Urinary bladder (tissue), 4 donors: Measurements from ENCODE around the gene EPHB2. TPM values are rescaled to one million over a fixed set of nuclear protein-coding genes. Genes with fewer than 3 reads are reported as not detected.
"Not testable (repeated sequence)": the region's sequence is repeated elsewhere in the genome, so short reads cannot be mapped to it uniquely, and the experiment has no call there.

Experiments
- DNase-seq: peaks from one replicate; pipeline ENCODE4 v3.0.0-alpha.2; 2015; ENCODE audit errors: extremely low spot score
- H3K27ac ChIP-seq: one replicate; pipeline ENCODE4 v1.5.1; 2013; ENCODE audit warnings: low read depth, mild to moderate bottlenecking, moderate library complexity
- H3K36me3 ChIP-seq: one replicate; pipeline ENCODE4 v1.6.1; 2013; ENCODE audit warnings: mild to moderate bottlenecking, moderate library complexity; ENCODE audit not compliant: insufficient read depth
- H3K4me1 ChIP-seq: one replicate; pipeline ENCODE4 v1.6.1; 2013; ENCODE audit warnings: mild to moderate bottlenecking, moderate library complexity; ENCODE audit not compliant: insufficient read depth
- H3K4me3 ChIP-seq: one replicate; pipeline ENCODE4 v1.5.1; 2013; ENCODE audit warnings: low read depth, low read length
- WGBS: extraction: QIAGEN DNeasy Blood & Tissue Kit; methylation state at CpG from one replicate; pipeline ENCODE4 v1.1.7; 2013; 5-methylcytosine and 5-hydroxymethylcytosine counted together
- polyA plus RNA-seq: library from polyadenylated mRNA; stranded (reverse); fragments of 200-250 nt; gene quantifications from one replicate; pipeline ENCODE4 v1.2.3, GENCODE V29; 2013
- total RNA-seq: library from RNA; depleted of rRNA; stranded (reverse); fragments of >200 nt; gene quantifications from one replicate; pipeline ENCODE4 v1.2.3, GENCODE V29; 2014
- donor health status: healthy with polysubstance abuse.
- donor health status: healthy.

EPHB2 gene
- total RNA-seq (16.2 TPM), polyA plus RNA-seq (2.6 TPM)

- DNase-seq, result no peak
- H3K27ac ChIP-seq, result no peak within 1 kb of the TSS
- H3K4me3 ChIP-seq, result peak within 1 kb of the TSS; percentile 74
- under 1% methylated on average over 55 of the region's 55 CpGs for WGBS
- peaks cover 1% of the 10 kb centered on the region for H3K4me1 ChIP-seq
- H3K36me3 ChIP-seq, result no peaks in the 10 kb centered on the region
These were observed at the start of gene EPHB2 for GRCh38 chr1:22710701-22711049. EPHB2 (plus strand) TSS chr1:22710839; CDS start chr1:22710983, 144 bp downstream.

GRCh38 chr1:22661880-22662279 is 48.8 kb upstream of the EPHB2 start:
- no peak overlapping the region for H3K4me3 ChIP-seq
- H3K27ac ChIP-seq, result no peak overlapping the region
- DNase-seq, result no peak
- WGBS, result 86% methylated on average over 2 of the region's 2 CpGs
- no peaks in the 10 kb centered on the region for H3K36me3 ChIP-seq
- H3K4me1 ChIP-seq, result no peaks in the 10 kb centered on the region

GRCh38 chr1:22662318-22662717 is 48.3 kb upstream of the EPHB2 start:
- no peak for DNase-seq
- Histone ChIP-seq H3K4me3 (no peak overlapping the region), H3K4me1 (no peaks in the 10 kb centered on the region), H3K27ac (no peak overlapping the region), H3K36me3 (no peaks in the 10 kb centered on the region)
- 64% methylated on average over 5 of the region's 5 CpGs for WGBS

- DNase-seq, result no peak
- no peaks in the 10 kb centered on the region for H3K36me3 ChIP-seq
- H3K4me3 ChIP-seq, result no peak overlapping the region
- no peak overlapping the region for H3K27ac ChIP-seq
- H3K4me1 ChIP-seq, result no peaks in the 10 kb centered on the region
- 71% methylated on average over 8 of the region's 8 CpGs for WGBS
These were observed 47.6 kb upstream of the EPHB2 start for GRCh38 chr1:22662986-22663408.

GRCh38 chr1:22665752-22666151 is 44.9 kb upstream of the EPHB2 start:
- no peak for DNase-seq
- Histone ChIP-seq H3K4me3 (no peak overlapping the region), H3K27ac (no peak overlapping the region), H3K4me1 (no peaks in the 10 kb centered on the region), H3K36me3 (no peaks in the 10 kb centered on the region)
- 44% methylated on average over 7 of the region's 7 CpGs for WGBS

- WGBS, result 63% methylated on average over 2 of the region's 2 CpGs
- no peaks in the 10 kb centered on the region for H3K4me1 ChIP-seq
- no peak for DNase-seq
- H3K36me3 ChIP-seq, result no peaks in the 10 kb centered on the region
- H3K4me3 ChIP-seq, result no peak overlapping the region
- H3K27ac ChIP-seq, result no peak overlapping the region
These were observed 44.2 kb upstream of the EPHB2 start for GRCh38 chr1:22666412-22666811.

- 92% methylated on average over 2 of the region's 2 CpGs for WGBS
- not testable (repeated sequence) for H3K27ac ChIP-seq, H3K36me3 ChIP-seq, H3K4me3 ChIP-seq, DNase-seq, H3K4me1 ChIP-seq
These were observed 41.8 kb upstream of the EPHB2 start for GRCh38 chr1:22668840-22669239.

GRCh38 chr1:22670352-22670975 is 40.2 kb upstream of the EPHB2 start:
- no peak for DNase-seq
- Histone ChIP-seq H3K27ac (no peak overlapping the region), H3K4me3 (no peak overlapping the region), H3K4me1 (no peaks in the 10 kb centered on the region), H3K36me3 (no peaks in the 10 kb centered on the region)
- WGBS, result 35% methylated on average over 12 of the region's 12 CpGs

- Histone ChIP-seq H3K4me1 (no peaks in the 10 kb centered on the region), H3K36me3 (no peaks in the 10 kb centered on the region), H3K4me3 (no peak overlapping the region), H3K27ac (no peak overlapping the region)
- 85% methylated on average over 4 of the region's 4 CpGs for WGBS
- DNase-seq, result no peak
These were observed 38.6 kb upstream of the EPHB2 start for GRCh38 chr1:22671999-22672398.

- no peak for DNase-seq
- no peaks in the 10 kb centered on the region for H3K36me3 ChIP-seq
- 11% methylated on average over 17 of the region's 17 CpGs for WGBS
- no peak overlapping the region for H3K4me3 ChIP-seq
- no peak overlapping the region for H3K27ac ChIP-seq
- no peaks in the 10 kb centered on the region for H3K4me1 ChIP-seq
These were observed 36.9 kb upstream of the EPHB2 start for GRCh38 chr1:22673486-22674409.

- no peak for DNase-seq
- WGBS, result 43% methylated on average over 1 of the region's 1 CpG
- no peak overlapping the region for H3K27ac ChIP-seq
- no peaks in the 10 kb centered on the region for H3K36me3 ChIP-seq
- H3K4me1 ChIP-seq, result no peaks in the 10 kb centered on the region
- no peak overlapping the region for H3K4me3 ChIP-seq
These were observed 36.3 kb upstream of the EPHB2 start for GRCh38 chr1:22674410-22674749.

GRCh38 chr1:22676151-22676550 is 34.5 kb upstream of the EPHB2 start:
- not testable (repeated sequence) for H3K36me3 ChIP-seq, DNase-seq, H3K27ac ChIP-seq, H3K4me1 ChIP-seq, H3K4me3 ChIP-seq
- WGBS, result 88% methylated on average over 15 of the region's 15 CpGs

- no peak overlapping the region for H3K4me3 ChIP-seq
- no peaks in the 10 kb centered on the region for H3K36me3 ChIP-seq
- no peaks in the 10 kb centered on the region for H3K4me1 ChIP-seq
- H3K27ac ChIP-seq, result no peak overlapping the region
- DNase-seq, result no peak
- WGBS, result 73% methylated on average over 37 of the region's 37 CpGs
These were observed 33.6 kb upstream of the EPHB2 start for GRCh38 chr1:22676916-22677583.
